GM13977 (cell line): ENCODE results near the gene GNB2.
"Not testable (repeated sequence)": the region's sequence is repeated elsewhere in the genome, so short reads cannot be mapped to it uniquely, and the experiment has no call there.

Source experiments
- DNase-seq: peaks from one replicate; pipeline ENCODE4 v3.0.0; 2012; ENCODE audit warnings: low spot score
- in situ Hi-C: fragments of 300-500 bp; cut with MboI; formaldehyde crosslinking; loops from one replicate; pipeline ENCODE4 v1.12.0; 2022; ENCODE audit warnings: low sequenced_read_pairs, low pct_unique_long_range_greater_than_20kb, mixed read lengths, inconsistent platforms; ENCODE audit not compliant: unreplicated experiment
- TF ChIP-seq, protein P1 (sequence below): IDR thresholded peaks from 2 replicates; pipeline ENCODE4 v1.5.1; 2012; ENCODE audit warnings: mild to moderate bottlenecking, control low read depth; ENCODE audit not compliant: insufficient read depth; ENCODE audit errors: extremely low read depth, missing control alignments

GNB2 gene

DNA sequence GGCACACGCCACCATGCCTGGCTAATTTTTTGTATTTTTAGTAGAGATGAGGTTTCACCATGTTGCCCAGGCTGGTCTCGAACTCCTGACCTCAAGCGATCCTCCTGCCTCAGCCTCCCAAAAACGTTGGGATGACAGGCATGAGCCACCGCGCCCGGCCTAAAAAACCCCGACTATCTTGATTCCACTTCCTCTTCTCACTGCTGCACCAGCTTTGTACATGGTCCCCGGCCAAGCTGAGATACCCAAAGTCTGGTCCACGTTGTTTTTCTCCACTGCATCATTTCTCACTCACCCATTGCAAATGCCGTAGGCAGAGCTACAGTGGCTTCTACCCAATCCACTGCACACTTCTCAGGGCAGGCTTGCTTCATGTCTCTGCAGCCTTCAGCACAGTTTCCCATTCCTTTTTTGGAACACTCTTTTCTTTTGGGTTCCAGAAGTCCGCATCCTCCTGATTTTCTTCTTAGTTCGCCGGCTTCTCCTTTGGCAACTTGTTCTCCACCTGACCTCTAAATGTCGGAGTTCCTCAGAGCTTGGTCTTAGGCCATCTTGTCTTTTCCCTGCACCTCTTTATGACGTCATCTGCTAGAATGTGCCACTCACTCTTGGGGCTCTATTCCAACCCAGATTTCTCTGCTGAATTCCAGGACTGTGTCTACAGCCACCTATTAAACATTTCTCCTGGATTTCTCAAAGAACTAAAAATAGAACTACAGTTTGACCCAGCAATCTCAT is 6.0 kb upstream of the GNB2 start:
- in situ Hi-C loops: no loop called here
- TF ChIP-seq, protein P1, sequence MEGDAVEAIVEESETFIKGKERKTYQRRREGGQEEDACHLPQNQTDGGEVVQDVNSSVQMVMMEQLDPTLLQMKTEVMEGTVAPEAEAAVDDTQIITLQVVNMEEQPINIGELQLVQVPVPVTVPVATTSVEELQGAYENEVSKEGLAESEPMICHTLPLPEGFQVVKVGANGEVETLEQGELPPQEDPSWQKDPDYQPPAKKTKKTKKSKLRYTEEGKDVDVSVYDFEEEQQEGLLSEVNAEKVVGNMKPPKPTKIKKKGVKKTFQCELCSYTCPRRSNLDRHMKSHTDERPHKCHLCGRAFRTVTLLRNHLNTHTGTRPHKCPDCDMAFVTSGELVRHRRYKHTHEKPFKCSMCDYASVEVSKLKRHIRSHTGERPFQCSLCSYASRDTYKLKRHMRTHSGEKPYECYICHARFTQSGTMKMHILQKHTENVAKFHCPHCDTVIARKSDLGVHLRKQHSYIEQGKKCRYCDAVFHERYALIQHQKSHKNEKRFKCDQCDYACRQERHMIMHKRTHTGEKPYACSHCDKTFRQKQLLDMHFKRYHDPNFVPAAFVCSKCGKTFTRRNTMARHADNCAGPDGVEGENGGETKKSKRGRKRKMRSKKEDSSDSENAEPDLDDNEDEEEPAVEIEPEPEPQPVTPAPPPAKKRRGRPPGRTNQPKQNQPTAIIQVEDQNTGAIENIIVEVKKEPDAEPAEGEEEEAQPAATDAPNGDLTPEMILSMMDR: no peak
- DNase-seq: no peak

DNA sequence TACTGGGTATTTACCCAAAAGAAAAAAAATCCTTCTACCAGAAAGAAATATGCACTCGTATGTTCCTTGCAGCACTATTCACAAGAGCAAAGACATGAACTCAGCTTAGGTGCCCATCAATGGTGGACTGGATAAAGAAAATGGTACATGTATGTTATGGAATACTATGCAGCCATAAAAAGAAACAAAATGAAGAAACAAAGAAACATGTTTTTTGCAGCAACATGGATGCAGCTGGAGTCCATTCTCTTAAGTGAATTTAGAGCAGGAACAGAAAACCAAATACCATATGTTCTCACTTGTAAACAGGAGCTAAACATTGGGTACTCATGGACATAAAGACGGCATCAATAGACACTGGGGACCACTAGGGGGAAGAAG is 5.5 kb upstream of the GNB2 start:
- TF ChIP-seq, protein P1: no peak
- in situ Hi-C loops: no loop called here
- no peak for DNase-seq

DNA sequence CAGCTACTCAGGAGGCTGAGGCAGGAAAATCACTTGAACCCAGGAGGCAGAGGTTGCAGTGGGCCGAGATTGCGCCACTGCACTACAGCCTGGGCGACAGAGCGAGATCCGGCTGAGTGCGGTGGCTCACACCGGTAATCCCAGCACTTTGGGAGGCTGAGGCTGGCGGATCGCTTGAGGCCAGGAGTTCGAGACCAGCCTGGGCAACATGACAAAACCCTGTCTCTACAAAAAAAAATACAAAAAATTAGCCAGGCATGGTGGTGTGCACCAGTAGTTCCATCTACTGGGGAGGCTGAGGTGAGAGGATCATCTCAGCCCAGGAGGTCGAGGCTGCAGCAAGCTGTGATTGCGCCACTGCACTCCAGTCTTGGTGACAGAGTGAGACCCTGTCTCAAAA is 4.4 kb upstream of the GNB2 start:
- in situ Hi-C loops, DNase-seq: not testable (repeated sequence)

DNA sequence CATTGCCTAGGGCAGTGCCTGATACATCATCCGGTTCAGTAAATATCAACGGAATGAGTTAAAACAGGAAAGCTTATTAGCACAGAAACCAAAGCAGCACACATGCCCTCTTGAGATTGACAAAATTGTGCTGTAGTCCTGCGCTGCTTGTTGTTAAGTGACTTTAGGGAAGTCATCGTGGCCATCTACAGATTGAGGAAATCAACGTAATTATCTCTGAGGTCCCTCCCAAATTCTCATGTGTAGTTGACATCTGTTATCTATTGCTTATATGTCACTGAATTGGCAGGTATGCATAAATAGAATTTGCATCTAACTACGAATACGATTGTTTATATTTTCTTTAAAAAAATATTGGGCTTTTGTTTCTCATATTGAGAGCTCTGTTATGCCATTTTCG is 3.5 kb upstream of the GNB2 start:
- no peak for DNase-seq
- TF ChIP-seq, protein P1: no peak
- in situ Hi-C loops: no loop called here

DNA sequence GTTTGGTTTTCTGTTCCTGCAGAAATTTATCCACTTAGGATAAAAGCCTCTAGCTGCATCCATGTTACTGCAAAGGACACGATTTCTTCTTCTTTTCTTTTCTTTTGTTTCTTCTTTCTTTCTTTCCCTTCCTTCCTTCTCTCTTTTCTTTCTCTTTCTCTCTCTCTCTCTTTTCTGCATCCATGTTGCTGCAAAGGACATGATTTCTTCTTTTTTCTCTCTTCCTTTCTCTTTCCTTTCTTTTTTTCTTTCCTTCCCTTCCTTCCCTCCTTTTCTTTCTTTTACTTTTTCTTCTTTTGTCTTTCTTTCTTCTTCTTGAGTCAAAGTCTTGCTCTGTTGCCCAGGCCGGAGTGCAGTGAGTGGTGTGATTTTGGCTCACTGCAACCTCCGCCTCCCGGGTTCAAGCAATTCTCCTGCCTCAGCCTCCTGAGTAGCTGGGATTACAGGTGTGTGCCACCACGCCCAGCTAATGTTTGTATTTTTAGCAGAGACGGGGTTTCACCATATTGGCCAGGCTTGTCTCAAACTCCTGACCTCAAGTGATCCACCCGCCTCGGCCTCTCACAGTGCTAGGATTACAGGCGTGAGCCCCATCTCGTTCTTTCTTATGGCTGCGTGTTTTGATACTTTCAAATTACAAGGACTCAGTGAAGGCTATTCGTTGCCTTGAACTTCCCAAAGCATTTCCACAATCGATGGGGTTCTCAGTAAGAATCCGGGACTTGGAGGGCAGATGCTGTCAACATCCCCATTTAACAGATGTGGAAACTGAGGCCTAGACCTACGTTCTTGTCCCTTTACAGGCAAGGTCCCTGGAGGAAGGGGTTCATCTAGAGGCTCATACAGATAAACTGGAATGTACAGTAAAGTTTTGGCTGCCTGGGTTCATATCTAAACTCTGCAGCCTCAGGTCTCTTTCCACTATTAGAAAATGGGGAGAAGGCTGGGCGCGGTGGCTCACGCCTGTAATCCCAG is 1.9 kb upstream of the GNB2 start:
- DNase-seq: no peak
- in situ Hi-C loops: no loop called here
- TF ChIP-seq, protein P1: no peak

DNA sequence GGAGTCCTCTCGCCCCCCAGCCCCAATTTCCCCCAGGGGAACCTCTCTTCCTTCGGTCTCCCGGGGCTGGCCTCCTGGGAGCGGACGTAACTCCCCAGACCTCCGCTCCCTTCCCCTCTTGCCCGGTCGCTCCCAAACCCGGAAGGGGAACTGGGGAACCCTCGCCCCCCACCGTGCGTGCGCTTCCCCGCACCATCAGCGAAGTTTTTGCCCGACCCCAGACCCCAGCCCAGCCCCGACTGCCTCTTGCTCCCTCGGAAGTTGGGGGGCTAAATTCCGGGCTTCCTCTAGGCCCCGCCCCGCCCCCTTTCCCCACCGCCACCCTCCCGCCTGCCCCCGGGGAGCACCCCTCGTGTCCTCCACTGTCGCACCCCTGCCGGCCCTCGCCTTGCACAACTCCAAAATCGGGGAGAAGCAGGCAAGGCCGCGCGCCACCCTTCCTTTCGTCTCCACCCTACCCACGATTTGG is 436 bp downstream of the GNB2 start:
- DNase-seq: no peak
- in situ Hi-C loops: no loop called here

More for the DNA sequence above, 436 bp downstream of the GNB2 start:
- TF ChIP-seq, protein P1: no peak
